Aorta (tissue), 5 donors: ENCODE data around the gene SOAT2. TPM values are rescaled to one million over a fixed set of nuclear protein-coding genes. Genes with fewer than 3 reads are reported as not detected.

ENCODE experiments used
- ATAC-seq: fragments of 200-7000 bp; cut with Tn5 transposase; one replicate; pipeline ENCODE4 v1.9.1; 2022; ENCODE audit warnings: moderate library complexity; ENCODE audit not compliant: low FRiP score
- DNase-seq, 2 donors: peaks; one replicate each; pipeline ENCODE4 v3.0.0-alpha.2; 2020
- H3K27ac ChIP-seq, 2 donors: one replicate each; pipeline ENCODE4 v1.5.1; 2013; ENCODE audit warnings: low read length in 2 of 2, mild to moderate bottlenecking in 2 of 2, moderate library complexity in 2 of 2, control low read depth in 1 of 2, inconsistent platforms in 1 of 2, low read depth in 1 of 2
- H3K27me3 ChIP-seq, 2 donors: one replicate each; pipeline ENCODE4 v1.6.1; 2013; ENCODE audit warnings: control low read depth in 1 of 2, low read length in 1 of 2, mild to moderate bottlenecking in 1 of 2, moderate library complexity in 1 of 2; ENCODE audit not compliant: insufficient read depth in 2 of 2, control insufficient read depth in 1 of 2
- H3K36me3 ChIP-seq, 2 donors: one replicate each; pipeline ENCODE4 v1.6.1; 2013; ENCODE audit warnings: control low read depth in 1 of 2, low read length in 1 of 2, mild to moderate bottlenecking in 1 of 2; ENCODE audit not compliant: insufficient read depth in 2 of 2, control insufficient read depth in 1 of 2
- H3K4me1 ChIP-seq, 2 donors: one replicate each; pipeline ENCODE4 v1.6.1; 2013; ENCODE audit warnings: low read length in 2 of 2, control low read depth in 1 of 2, mild to moderate bottlenecking in 1 of 2, moderate library complexity in 1 of 2; ENCODE audit not compliant: insufficient read depth in 2 of 2, control insufficient read depth in 1 of 2
- H3K4me3 ChIP-seq, 2 donors: one replicate each; pipeline ENCODE4 v1.5.1; 2013; ENCODE audit warnings: low read length in 2 of 2, control low read depth in 1 of 2, mild to moderate bottlenecking in 1 of 2
- H3K9me3 ChIP-seq: one replicate; pipeline ENCODE4 v1.6.1; 2013; ENCODE audit warnings: mild to moderate bottlenecking, low read length; ENCODE audit not compliant: control insufficient read depth
- WGBS, 2 donors: extraction: QIAGEN DNeasy Blood & Tissue Kit; methylation state at CpG; one replicate each; pipeline ENCODE4 v1.1.7; 2013; 5-methylcytosine and 5-hydroxymethylcytosine counted together
- intact Hi-C, 2 donors: fragments of 100-400 bp; cut with DNase I; formaldehyde crosslinking; loops; one replicate each; pipeline versions ENCODE4 v1.14.2 to v1.15.0; 2022
- polyA plus RNA-seq, 2 donors: library from polyadenylated mRNA; stranded (reverse); fragments of 200-250 nt; gene quantifications; one replicate each; pipeline ENCODE4 v1.2.3, GENCODE V29; 2013
- total RNA-seq, 2 donors: library from RNA; stranded (reverse); fragmentation: NEBNext Ultra II Directional; extraction: Animal tissue kit (Norgen Biotek cat#: 25700); gene quantifications; one replicate each; pipeline ENCODE4 v1.2.1, GENCODE V29; 2021
- donor health status: healthy with polysubstance abuse.
- donor health status: Bipolar disorder and iron deficiency.
- donor health status: DM: no; HTN: no; CAD: no.
- donor health status: DM: no; HTN: no; CAD: no.
- donor health status: DM: yes; HTN: yes; CAD: no.

Gene SOAT2
- total and polyA plus RNA-seq, 4 donors: 0.63 to 3.4 (median 1.4) TPM

DNA sequence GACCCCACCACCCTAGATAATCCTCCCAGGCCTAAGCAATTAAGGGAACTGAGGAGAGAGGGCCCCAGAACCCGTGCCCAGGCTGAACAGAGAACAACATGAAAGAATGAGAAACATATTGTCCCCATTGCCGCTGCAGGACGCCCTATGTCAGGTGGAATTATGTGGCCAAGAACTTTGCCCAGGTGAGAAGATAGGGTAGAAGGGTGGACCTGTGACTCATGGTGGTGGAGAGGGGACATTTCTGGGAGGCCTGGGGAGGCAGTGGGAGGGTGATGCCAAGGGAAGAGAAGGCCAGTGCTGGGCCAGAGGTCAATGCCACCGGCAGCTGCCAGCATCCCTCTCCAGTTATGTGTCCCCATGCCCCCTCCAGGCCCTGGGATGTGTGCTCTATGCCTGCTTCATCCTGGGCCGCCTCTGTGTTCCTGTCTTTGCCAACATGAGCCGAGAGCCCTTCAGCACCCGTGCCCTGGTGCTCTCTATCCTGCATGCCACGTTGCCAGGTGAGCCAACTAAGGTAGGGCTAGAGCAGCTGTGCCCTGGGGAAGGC is 15.5 kb downstream of the SOAT2 start:
- no peak overlapping the region for H3K4me3 ChIP-seq
- H3K4me1 ChIP-seq: no peaks in the 10 kb centered on the region
- H3K27ac ChIP-seq: no peak overlapping the region
- intact Hi-C loops: loop anchor here (5.0 kb wide), 2 partner anchors 33 to 38 kb away; no protein-coding TSS in a partner anchor
- DNase-seq (no peak), ATAC-seq (no peak)
- H3K9me3 ChIP-seq: no peaks in the 10 kb centered on the region
- no peaks in the 10 kb centered on the region for H3K36me3 ChIP-seq
- WGBS, 2 donors: 92 to 94% methylated on average over 8 of the region's 8 CpGs
- no peaks in the 10 kb centered on the region for H3K27me3 ChIP-seq

DNA sequence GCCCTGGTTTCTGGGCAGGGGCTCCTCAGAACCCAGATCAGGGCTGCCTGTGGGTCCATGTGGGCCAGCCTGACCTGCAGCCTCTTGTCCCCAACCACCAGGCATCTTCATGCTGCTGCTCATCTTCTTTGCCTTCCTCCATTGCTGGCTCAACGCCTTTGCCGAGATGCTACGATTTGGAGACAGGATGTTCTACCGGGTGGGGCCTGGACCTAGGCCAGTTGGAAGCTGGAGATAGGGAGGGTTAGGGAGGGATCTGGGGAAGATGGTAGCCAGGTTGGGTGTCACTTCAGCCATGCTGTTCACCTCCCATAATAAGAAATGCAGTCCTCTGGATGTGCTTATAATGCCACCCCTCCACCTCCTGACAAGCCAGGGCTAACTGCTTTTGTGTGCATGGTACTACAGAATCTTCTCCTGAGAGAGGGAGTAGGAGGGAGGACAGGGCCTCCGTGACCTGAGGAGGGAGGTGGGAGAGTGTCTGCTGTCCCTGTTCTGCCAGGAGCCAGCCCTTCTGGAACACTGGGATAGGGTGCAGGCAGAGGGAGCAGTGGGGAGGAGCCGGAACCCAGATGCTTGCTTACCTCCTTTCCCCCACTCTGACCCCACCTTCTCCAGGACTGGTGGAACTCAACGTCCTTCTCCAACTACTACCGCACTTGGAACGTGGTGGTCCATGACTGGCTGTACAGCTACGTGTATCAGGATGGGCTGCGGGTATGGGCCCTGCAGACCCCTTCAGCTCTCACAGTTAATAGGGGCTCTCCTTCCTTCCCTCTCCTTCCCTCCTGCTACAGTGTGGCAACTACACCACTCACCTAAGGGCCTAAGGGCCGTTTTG is 17.6 kb downstream of the SOAT2 start:
- Histone ChIP-seq H3K4me1 (no peaks in the 10 kb centered on the region), H3K9me3 (no peaks in the 10 kb centered on the region), H3K27ac (no peak overlapping the region), H3K27me3 (no peaks in the 10 kb centered on the region), H3K36me3 (no peaks in the 10 kb centered on the region), H3K4me3 (no peak overlapping the region)
- intact Hi-C loops: no loop called here
- WGBS, 2 donors: 87 to 89% methylated on average over 11 to 12 of the region's 12 CpGs
- ATAC-seq (no peak), DNase-seq (no peak)

DNA sequence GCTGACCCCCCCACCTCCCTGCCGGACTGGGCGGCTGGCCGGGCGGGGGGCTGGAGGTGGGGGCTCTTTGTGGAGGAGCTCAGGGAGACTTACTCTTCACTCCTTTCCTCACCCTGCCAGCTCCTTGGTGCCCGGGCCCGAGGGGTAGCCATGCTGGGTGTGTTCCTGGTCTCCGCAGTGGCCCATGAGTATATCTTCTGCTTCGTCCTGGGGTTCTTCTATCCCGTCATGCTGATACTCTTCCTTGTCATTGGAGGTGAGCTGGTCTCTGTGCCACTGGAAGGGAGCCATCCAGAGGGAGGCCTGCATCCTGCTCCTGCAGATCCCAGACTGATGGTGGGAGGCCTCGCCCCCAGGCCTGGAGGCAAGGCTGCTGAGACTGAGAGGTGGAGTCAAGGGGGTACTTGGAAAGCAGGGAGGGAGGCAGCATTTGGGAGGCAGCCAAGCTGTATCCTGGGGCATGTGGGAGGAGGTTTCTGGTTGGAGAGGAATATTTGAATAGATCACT is 19.7 kb downstream of the SOAT2 start:
- WGBS, 2 donors: 95 to 96% methylated on average over 7 to 10 of the region's 10 CpGs
- no peak for DNase-seq
- no peaks in the 10 kb centered on the region for H3K4me1 ChIP-seq
- intact Hi-C loops: no loop called here
- ATAC-seq: no peak
- no peak overlapping the region for H3K4me3 ChIP-seq
- no peaks in the 10 kb centered on the region for H3K27me3 ChIP-seq
- H3K36me3 ChIP-seq: no peaks in the 10 kb centered on the region
- H3K27ac ChIP-seq: no peak overlapping the region
- no peaks in the 10 kb centered on the region for H3K9me3 ChIP-seq

DNA sequence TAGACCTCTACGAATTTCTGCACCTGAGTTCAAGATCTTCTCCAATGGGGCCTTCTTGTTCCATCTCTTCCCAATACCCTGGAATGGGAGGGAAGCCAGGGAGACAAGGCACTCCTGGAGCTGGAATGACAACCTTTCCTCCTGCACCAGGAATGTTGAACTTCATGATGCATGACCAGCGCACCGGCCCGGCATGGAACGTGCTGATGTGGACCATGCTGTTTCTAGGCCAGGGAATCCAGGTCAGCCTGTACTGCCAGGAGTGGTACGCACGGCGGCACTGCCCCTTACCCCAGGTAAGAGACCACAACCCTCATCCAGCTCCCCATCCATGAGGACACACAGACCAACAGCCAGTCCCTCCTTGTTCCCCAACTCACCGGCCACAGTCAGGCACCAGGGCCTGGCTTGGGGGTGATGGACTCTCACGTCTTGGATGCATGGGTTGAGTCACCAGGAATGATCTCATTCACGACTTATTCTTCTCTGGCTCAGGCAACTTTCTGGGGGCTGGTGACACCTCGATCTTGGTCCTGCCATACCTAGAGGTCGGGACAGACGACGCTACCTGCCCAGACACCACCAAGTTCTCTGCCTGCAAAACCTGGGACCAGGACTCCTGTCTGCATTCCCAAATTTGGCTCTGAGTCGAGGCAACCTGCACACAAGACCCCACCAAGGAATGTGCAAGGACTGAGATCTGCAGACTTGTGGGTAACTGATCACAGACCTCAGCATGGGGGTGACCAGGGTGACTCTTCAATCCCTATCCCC is 20.5 kb downstream of the SOAT2 start:
- no peak for ATAC-seq
- no peak for DNase-seq

DNA sequence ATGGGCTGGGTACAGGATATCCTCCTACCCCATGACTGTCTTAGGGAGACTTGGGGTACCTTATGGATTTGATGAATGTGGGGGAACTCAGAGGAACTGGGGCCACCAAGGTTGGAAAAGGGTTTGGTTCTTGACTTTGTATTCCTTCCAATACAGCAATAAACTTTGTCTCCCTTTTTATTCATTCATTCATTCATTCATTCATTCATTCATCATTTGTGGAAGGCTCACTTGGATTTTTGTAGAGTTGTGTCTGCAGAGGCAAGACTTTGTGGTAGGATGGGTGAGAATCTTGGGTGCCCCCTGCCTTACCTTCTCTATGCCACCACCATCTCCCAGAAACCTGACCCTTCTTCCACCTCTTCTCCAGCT is 21.1 kb downstream of the SOAT2 start:
- intact Hi-C loops: no loop called here

More for the DNA sequence above, 20.5 kb downstream of the SOAT2 start:
- Histone ChIP-seq H3K9me3 (no peaks in the 10 kb centered on the region), H3K4me1 (no peaks in the 10 kb centered on the region), H3K4me3 (no peak overlapping the region), H3K27ac (no peak overlapping the region), H3K36me3 (no peaks in the 10 kb centered on the region), H3K27me3 (no peaks in the 10 kb centered on the region)
- intact Hi-C loops: no loop called here
- 86 to 87% methylated on average over 16 of the region's 16 CpGs for WGBS, 2 donors

DNA sequence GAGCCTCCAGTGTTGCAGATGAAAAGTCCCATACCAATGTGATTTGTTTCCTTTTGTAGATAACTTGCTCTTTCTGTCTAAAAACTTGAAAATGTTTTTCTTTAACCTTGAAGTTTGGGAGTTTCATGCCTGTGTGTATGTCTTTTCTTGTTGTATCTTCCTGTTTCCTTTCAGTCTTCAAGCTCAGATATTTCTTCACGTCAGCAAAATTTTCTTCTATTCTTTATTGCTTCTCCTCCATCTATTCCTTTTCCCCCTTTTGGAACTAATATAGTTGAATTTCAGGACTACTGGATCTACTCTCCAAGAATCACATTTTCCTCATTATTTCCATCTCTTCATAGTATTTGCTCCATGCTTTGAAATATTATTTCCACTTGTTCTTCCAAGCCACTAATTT is 23.9 kb downstream of the SOAT2 start:
- 79 to 85% methylated on average over 1 of the region's 1 CpG for WGBS, 2 donors
- DNase-seq: no peak

More for the DNA sequence above, 21.1 kb downstream of the SOAT2 start:
- DNase-seq (no peak), ATAC-seq (no peak)
- no peaks in the 10 kb centered on the region for H3K4me1 ChIP-seq
- no peaks in the 10 kb centered on the region for H3K27me3 ChIP-seq
- H3K4me3 ChIP-seq: no peak overlapping the region
- H3K9me3 ChIP-seq: no peaks in the 10 kb centered on the region
- H3K36me3 ChIP-seq: no peaks in the 10 kb centered on the region
- H3K27ac ChIP-seq: no peak overlapping the region

DNA sequence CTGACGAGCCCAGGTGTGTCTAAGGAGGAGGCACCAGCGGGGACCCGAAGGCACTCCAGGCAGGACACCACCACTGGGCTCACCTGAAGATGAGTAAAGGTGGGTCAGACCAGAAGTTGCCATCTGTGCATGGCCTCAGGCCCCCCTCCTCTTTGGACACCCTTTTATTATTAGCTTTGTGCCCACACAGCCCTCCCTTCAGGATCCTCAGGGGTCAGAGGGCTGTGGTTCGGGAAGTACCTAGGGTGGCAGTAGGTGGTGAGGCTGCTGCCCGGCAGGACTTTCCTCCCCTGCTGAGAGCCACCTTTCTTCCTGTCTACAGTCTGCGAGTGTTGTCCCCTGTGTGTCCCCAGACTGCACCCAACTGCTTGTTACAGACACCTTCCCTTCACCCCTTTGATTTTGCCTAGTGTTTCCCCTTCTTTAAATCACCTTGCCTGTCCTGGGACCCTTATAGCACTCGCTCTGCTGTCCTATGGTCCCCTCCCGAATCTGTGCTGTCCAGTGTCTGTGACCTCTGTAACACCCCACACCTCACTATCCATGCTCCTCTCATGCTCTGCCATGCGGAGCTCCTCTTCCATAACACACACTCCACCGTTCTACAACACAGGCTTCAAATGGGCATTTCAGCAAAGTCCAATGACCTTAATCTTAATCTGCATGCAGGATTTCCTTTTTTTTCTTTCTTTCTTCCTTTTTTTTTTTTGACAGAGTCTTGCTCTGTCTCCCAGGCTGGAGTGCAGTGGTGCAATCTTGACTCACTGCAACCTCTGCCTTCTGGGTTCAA is 25.7 kb downstream of the SOAT2 start:
- ATAC-seq: no peak
- 92 to 94% methylated on average over 10 of the region's 10 CpGs for WGBS, 2 donors

More for the DNA sequence above, 23.9 kb downstream of the SOAT2 start:
- Histone ChIP-seq H3K27me3 (no peaks in the 10 kb centered on the region), H3K4me3 (no peak overlapping the region), H3K36me3 (no peaks in the 10 kb centered on the region), H3K4me1 (no peaks in the 10 kb centered on the region), H3K27ac (no peak overlapping the region), H3K9me3 (no peaks in the 10 kb centered on the region)
- no peak for ATAC-seq
- intact Hi-C loops: no loop called here

DNA sequence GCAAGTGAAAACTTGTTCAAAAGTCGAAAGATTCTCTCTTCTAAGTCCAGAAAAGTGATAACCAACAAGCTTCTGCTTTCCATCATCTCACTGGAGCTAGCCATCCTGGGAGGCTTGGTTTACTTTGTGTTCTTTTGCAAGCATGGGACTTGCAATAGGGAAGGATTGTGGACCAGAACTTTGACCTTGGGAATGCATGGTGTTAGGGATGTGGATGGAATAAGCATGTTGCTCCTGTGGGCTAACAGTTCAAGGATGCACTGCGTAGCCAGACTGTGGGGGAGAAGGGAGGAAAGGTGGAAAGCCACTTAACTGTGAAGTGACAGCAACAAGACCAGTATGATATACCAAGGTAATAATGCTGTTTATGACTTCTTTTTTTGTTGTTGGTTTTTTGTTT is 28.6 kb downstream of the SOAT2 start:
- Histone ChIP-seq H3K9me3 (no peaks in the 10 kb centered on the region), H3K27ac (no peak overlapping the region), H3K27me3 (peaks cover 0 to 2% of the 10 kb centered on the region in 2 donors), H3K36me3 (no peaks in the 10 kb centered on the region), H3K4me1 (no peaks in the 10 kb centered on the region), H3K4me3 (no peak overlapping the region)
- intact Hi-C loops: no loop called here
- ATAC-seq (no peak), DNase-seq (no peak)
- 92 to 95% methylated on average over 2 of the region's 2 CpGs for WGBS, 2 donors

More for the DNA sequence above, 25.7 kb downstream of the SOAT2 start:
- no peaks in the 10 kb centered on the region for H3K27me3 ChIP-seq
- intact Hi-C loops: no loop called here
- H3K36me3 ChIP-seq: no peaks in the 10 kb centered on the region
- H3K4me1 ChIP-seq: no peaks in the 10 kb centered on the region
- H3K9me3 ChIP-seq: no peaks in the 10 kb centered on the region
- DNase-seq: no peak
- H3K27ac ChIP-seq: no peak overlapping the region
- H3K4me3 ChIP-seq: no peak overlapping the region
